HG03039 (cell line): Measurements from ENCODE around the gene CCZ1.
"Not testable (repeated sequence)": the region's sequence is repeated elsewhere in the genome, so short reads cannot be mapped to it uniquely, and the experiment has no call there.

Source experiments
- ATAC-seq: cut with Tn5 transposase; IDR thresholded peaks from one replicate; pipeline ENCODE4 v1.9.1; 2021; ENCODE audit warnings: mild to moderate bottlenecking, moderate library complexity; ENCODE audit not compliant: unreplicated experiment

CCZ1 gene

DNA sequence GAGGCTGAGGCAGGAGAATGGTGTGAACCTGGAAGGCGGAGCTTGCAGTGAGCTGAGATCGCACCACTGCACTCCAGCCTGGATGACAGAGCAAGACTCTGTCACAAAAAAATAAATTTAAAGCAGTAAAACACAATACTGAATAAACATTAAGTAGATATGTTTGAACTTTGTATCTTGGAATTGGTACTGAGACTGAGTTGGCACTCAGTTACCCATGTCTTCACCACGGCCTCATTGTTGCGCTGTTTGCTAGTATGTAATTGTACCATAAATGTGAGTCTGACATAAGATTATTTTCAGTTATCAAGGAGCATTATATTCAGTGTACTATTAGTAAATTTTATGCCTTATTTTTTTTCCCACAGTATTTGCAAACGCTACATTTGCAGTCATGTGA lies 6.2 kb downstream of the CCZ1 start:
- ATAC-seq, result not testable (repeated sequence)

DNA sequence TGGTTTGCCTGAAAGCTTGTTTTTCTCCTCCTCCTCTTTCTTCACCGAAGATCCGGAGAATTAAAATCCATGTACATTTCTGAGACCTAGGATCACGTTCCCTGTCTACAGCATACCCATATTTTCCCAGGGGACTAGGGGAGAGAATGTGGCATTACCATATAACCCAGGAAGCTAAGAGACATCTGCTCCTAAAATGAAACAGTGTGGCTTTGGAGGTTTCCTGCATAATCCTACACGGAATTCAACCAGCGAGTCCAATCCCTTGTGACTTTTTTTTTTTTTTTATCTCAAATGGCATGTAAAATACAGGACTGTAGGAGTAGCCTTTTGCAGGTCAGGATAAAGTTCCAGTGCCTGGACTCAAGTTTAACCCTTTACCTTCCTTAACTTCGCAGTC lies 10.3 kb downstream of the CCZ1 start:
- ATAC-seq, result not testable (repeated sequence)

- ATAC-seq, result not testable (repeated sequence)
Measured at GRCh38 chr7:5916529-5916928, 18.0 kb downstream of the CCZ1 start.

DNA sequence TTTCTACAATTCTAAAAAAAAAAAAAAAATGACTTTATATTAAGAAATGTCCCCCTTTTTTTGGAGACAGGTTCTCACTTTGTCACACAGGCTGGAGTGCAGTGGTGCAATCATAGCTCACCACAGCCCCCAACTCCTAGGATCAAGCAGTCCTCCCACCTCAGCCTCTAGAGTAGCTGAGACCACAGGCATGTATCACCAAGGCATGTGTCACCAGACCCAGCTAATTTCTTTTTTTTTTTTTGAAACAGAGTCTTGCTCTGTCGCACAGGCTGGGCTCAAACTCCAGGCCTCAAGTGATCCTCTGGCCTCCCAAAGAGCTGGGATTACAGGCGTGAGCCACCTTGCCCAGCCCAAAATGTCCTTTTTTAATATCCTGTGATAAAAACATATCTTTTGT lies 25.6 kb downstream of the CCZ1 start:
- ATAC-seq, result not testable (repeated sequence)

GRCh38 chr7:5924630-5925029 lies 26.1 kb downstream of the CCZ1 start:
- ATAC-seq, result not testable (repeated sequence)

DNA sequence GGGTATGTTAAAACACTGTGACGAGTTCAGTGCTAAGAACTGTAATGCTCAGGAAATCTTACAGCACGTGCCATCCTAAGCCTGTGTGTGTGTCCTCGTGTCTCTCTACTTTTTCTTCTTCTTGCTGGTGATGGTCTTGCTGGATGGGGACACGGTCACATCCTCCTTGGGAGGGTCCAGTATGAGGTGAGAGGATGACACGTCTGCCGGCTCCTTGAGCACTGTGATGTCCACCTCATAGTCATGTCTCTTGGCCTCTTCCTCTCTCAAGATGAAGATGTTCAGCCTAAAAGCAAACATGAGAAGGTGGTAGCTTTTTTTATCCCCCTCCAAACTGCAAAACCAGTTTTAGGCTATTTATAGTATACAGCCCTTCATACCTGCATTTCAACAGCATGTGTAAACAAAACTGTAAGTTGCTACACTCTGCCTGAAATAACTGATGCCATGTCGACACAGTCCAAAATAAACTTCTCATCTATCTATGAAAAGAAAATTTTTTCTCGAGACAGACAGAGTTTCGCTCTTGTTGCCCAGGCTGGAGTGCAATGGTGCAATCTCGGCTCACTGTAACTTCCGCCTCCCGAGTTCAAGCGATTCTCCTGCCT lies 27.8 kb downstream of the CCZ1 start:
- not testable (repeated sequence) for ATAC-seq

- ATAC-seq, result not testable (repeated sequence)
Measured at GRCh38 chr7:5930290-5930689, 31.8 kb downstream of the CCZ1 start.

- not testable (repeated sequence) for ATAC-seq
Measured at GRCh38 chr7:5931250-5931649, 32.7 kb downstream of the CCZ1 start.

DNA sequence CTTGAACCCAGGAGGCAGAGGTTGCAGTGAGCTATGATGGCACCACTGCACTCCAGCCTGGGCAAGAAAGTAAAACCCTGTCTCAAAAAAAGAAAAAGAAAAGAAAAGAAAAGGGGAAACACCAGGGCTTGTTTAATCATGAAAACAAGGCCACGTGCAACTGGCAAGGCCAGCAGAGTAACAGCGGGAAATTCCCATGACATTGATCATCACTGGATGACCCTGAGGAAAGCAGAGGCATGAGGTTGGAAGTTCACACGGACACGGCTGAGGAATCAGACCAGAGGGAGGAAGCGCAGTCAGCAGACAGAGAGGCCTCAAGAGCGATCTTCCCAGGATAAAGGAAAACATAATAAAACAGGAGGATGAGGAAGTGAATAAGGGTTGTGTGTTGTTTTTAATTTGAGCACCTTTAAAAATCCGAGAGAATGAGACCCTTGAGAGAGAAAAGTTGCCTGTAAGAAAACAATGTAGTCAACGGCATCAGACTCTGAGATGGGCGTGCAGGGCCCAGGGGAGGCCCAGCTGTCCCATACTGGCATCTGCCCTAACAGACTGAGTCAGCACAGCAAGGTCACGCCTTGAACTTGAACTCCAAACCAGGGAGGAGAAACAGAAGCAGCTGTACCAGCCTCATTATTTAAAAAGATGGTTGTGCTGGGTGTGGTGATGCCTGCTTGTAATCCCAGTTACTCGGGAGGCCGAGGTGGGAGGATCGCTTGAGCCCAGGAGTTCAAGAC lies 33.5 kb downstream of the CCZ1 start:
- not testable (repeated sequence) for ATAC-seq

GRCh38 chr7:5934945-5935450 lies 36.5 kb downstream of the CCZ1 start:
- ATAC-seq, result not testable (repeated sequence)

GRCh38 chr7:5963205-5963604 lies 64.7 kb downstream of the CCZ1 start:
- ATAC-seq, result not testable (repeated sequence)

- not testable (repeated sequence) for ATAC-seq
Measured at GRCh38 chr7:5963810-5964209, 65.3 kb downstream of the CCZ1 start.

GRCh38 chr7:5970347-5970911 lies 71.9 kb downstream of the CCZ1 start, which contains the start of gene RSPH10B:
RSPH10B (minus strand) TSS chr7:5970689; CDS start chr7:5967116, 3,573 bp downstream.
- ATAC-seq, result not testable (repeated sequence)

GRCh38 chr7:5973580-5973979 lies 75.0 kb downstream of the CCZ1 start:
- ATAC-seq, result not testable (repeated sequence)
